Esophagus muscularis mucosa (tissue), 3 donors: ENCODE results near the gene LIN7C.

Experiments used
- CTCF ChIP-seq, 3 experiments: fragments of 200-600 bp in 2 of 3; fragments of 450-650 bp in 1 of 3; sonication (generic) in 2 of 3; IDR thresholded peaks; one replicate each; pipeline ENCODE4 v1.5.1; 2017 to 2019; ENCODE audit warnings: antibody characterized with exemption in 3 of 3, mild to moderate bottlenecking in 2 of 3, moderate library complexity in 1 of 3
- POLR2A ChIP-seq: fragments of 450-650 bp; IDR thresholded peaks from one replicate; pipeline ENCODE4 v1.6.1; 2017; ENCODE audit warnings: antibody characterized with exemption, moderate library complexity, mild to moderate bottlenecking, low read depth

- no peak for TF ChIP-seq CTCF (IDR thresholded peaks at IDR 0.05)
- no peak for TF ChIP-seq POLR2A
Observed at GRCh38 chr11:27520226-27520625, 13.7 kb upstream of the LIN7C start.
